Fibroblast of pulmonary artery (primary cell): ENCODE measurements around the gene VTI1A.
"Not testable (repeated sequence)": the region's sequence is repeated elsewhere in the genome, so short reads cannot be mapped to it uniquely, and the experiment has no call there.

Source experiments
- DNase-seq: peaks from one replicate; pipeline ENCODE4 v3.0.0-alpha.2; 2010; ENCODE audit warnings: low read depth
- H3K4me3 ChIP-seq: replicated peaks from 2 replicates; pipeline ENCODE4 v1.5.1; 2011; ENCODE audit warnings: low read depth, mild to moderate bottlenecking, control low read depth, low read length, moderate library complexity
- CTCF ChIP-seq: IDR thresholded peaks from 2 replicates; pipeline ENCODE4 v1.5.1; 2011; ENCODE audit warnings: mild to moderate bottlenecking, control low read depth, low read length, inconsistent platforms; ENCODE audit errors: missing control alignments

The VTI1A gene

GRCh38 chr10:112446855-112447619 lies at the start of gene VTI1A, which contains the start of gene ZDHHC6:
TSS of gene VTI1A (plus strand) at chr10:112447215. CDS start at chr10:112447374, 159 bp downstream.
TSS of gene ZDHHC6 (minus strand) at chr10:112446914. CDS start at chr10:112445436, 1,478 bp downstream.
- peak within 1 kb of the TSS; percentile 100 for H3K4me3 ChIP-seq
- TF ChIP-seq CTCF = peak; percentile 25
- DNase-seq = peak; percentile 86

GRCh38 chr10:112397592-112397991 lies 49.4 kb upstream of the VTI1A start:
- TF ChIP-seq CTCF = no peak
- DNase-seq = no peak
- no peak overlapping the region for H3K4me3 ChIP-seq

- no peak for TF ChIP-seq CTCF
- DNase-seq = no peak
- H3K4me3 ChIP-seq = no peak overlapping the region
Measured at GRCh38 chr10:112402917-112403316, 44.1 kb upstream of the VTI1A start.

GRCh38 chr10:112404617-112405016 lies 42.4 kb upstream of the VTI1A start:
- DNase-seq = peak; percentile 4
- no peak overlapping the region for H3K4me3 ChIP-seq
- TF ChIP-seq CTCF = no peak

GRCh38 chr10:112406806-112407205 lies 40.2 kb upstream of the VTI1A start:
- not testable (repeated sequence) for DNase-seq, H3K4me3 ChIP-seq

- H3K4me3 ChIP-seq = no peak overlapping the region
- no peak for DNase-seq
- TF ChIP-seq CTCF = no peak
Measured at GRCh38 chr10:112407696-112408095, 39.3 kb upstream of the VTI1A start.

- DNase-seq = no peak
- no peak overlapping the region for H3K4me3 ChIP-seq
- TF ChIP-seq CTCF = no peak
Measured at GRCh38 chr10:112409299-112409698, 37.7 kb upstream of the VTI1A start.
